ENCODE results near the gene VRK2.
"Not testable (repeated sequence)": the region's sequence is repeated elsewhere in the genome, so short reads cannot be mapped to it uniquely, and the experiment has no call there.

DNA sequence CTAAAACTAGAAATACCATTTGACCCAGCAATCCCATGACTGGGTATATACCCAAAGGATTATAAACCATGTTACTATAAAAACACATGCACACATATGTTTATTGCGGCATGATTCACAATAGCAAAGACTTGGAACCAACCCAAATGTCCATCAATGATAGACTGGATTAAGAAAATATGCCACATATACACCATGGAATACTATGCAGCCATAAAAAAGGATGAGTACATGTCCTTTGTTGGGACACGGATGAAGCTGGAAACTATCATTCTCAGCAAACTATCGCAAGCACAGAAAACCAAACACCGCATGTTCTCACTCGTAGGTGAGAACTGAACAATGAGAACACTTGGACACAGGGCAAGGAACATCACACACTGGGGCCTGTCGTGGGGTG is 140.4 kb downstream of the VRK2 start:
- TF ChIP-seq CTCF (IDR thresholded peaks at IDR 0.05; ENCODE audit: low read length); EZH2 (IDR thresholded peaks at IDR 0.05; ENCODE audit: borderline replicate concordance, low read length): not testable (repeated sequence)

All from OCI-LY1 (cell line).